Esophagus squamous epithelium (tissue), 5 donors: ENCODE data around the gene REPS2. TPM values are rescaled to one million over a fixed set of nuclear protein-coding genes. Genes with fewer than 3 reads are reported as not detected.

ENCODE experiments used
- DNase-seq: peaks from one replicate; lab custom pipeline; 2025; lab: John Stamatoyannopoulos, UW
- H3K27ac ChIP-seq, 4 donors: fragments of 200-600 bp; sonication (generic); one replicate each; pipeline ENCODE4 v1.5.1; 2016 to 2019; ENCODE audit warnings: mild to moderate bottlenecking in 1 of 4
- H3K27me3 ChIP-seq, 4 donors: fragments of 200-600 bp; sonication (generic); 1 replicate in 3 of 4; 2 replicates in 1 of 4; pipeline versions ENCODE4 v1.5.1 to v1.6.0; 2017 to 2021; ENCODE audit warnings: antibody characterized with exemption in 1 of 4
- H3K36me3 ChIP-seq, 3 donors: fragments of 200-600 bp; sonication (generic); one replicate each; pipeline ENCODE4 v1.5.1; 2016 to 2019
- H3K4me1 ChIP-seq, 3 donors: fragments of 200-600 bp; sonication (generic); one replicate each; pipeline ENCODE4 v1.5.1; 2017 to 2019
- H3K4me3 ChIP-seq, 4 donors: fragments of 200-600 bp; sonication (generic); 1 replicate in 3 of 4; 2 replicates in 1 of 4; pipeline ENCODE4 v1.5.1; 2016 to 2019; ENCODE audit warnings: mild to moderate bottlenecking in 2 of 4, moderate library complexity in 1 of 4
- H3K9me3 ChIP-seq, 3 donors: fragments of 200-600 bp; sonication (generic); one replicate each; pipeline ENCODE4 v1.5.1; 2016 to 2019
- POLR2A ChIP-seq, 4 donors: fragments of 450-650 bp; IDR thresholded peaks; one replicate each; pipeline ENCODE4 v1.6.1; 2017; ENCODE audit warnings: antibody characterized with exemption in 4 of 4, mild to moderate bottlenecking in 4 of 4, moderate library complexity in 3 of 4
- WGBS, 2 donors: methylation state at CpG; one replicate each; pipeline ENCODE4 v1.1.5; 2018; 5-methylcytosine and 5-hydroxymethylcytosine counted together
- intact Hi-C: fragments of 100-400 bp; cut with DNase I; formaldehyde crosslinking; loops from one replicate; pipeline ENCODE4 v1.15.0; 2022
- total RNA-seq, 4 donors: library from RNA; depleted of rRNA; stranded (reverse); fragments of >200 nt; gene quantifications; one replicate each; pipeline ENCODE4 v1.1.0, GENCODE V29; 2016
- TF ChIP-seq, protein P1 (sequence below), 6 experiments: fragments of 450-650 bp in 4 of 6; fragments of 200-600 bp in 2 of 6; sonication (generic) in 2 of 6; IDR thresholded peaks; one replicate each; pipeline ENCODE4 v1.5.1; 2016 to 2019; ENCODE audit warnings: antibody characterized with exemption in 6 of 6, mild to moderate bottlenecking in 4 of 6, moderate library complexity in 4 of 6
- donor health status: DM: yes; HTN: yes; CAD: no.

The REPS2 gene
- total RNA-seq, 4 donors from 2014 or later, result 0.97 to 12.8 (median 3.0) TPM

DNA sequence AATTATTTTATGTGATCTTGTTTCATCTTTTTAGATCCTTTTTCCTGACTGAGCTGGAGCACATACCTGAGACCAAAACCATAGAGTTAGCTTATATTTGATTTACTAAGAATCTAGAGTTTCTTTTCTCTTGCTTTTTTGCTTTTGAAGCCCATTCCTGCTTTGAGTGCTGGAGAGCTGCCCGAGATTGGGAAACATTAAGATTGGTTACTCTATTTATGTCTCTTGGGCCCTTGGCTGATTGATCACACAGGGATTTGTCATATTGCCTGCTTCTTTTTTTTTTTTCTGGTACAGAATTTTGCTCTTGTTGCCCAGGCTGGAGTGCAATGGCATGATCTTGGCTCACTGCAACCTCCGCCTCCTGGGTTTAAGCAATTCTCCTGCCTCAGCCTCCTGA, 73.9 kb downstream of the REPS2 start:
- no peak for DNase-seq
- no peak overlapping the region for H3K4me3 ChIP-seq
- intact Hi-C loops, result no loop called here
- H3K27me3 ChIP-seq, result no peaks in the 10 kb centered on the region
- no peaks in the 10 kb centered on the region for H3K36me3 ChIP-seq
- 71 to 82% methylated on average over 1 to 2 of the region's 2 CpGs for WGBS, 2 donors
- TF ChIP-seq, protein P1, sequence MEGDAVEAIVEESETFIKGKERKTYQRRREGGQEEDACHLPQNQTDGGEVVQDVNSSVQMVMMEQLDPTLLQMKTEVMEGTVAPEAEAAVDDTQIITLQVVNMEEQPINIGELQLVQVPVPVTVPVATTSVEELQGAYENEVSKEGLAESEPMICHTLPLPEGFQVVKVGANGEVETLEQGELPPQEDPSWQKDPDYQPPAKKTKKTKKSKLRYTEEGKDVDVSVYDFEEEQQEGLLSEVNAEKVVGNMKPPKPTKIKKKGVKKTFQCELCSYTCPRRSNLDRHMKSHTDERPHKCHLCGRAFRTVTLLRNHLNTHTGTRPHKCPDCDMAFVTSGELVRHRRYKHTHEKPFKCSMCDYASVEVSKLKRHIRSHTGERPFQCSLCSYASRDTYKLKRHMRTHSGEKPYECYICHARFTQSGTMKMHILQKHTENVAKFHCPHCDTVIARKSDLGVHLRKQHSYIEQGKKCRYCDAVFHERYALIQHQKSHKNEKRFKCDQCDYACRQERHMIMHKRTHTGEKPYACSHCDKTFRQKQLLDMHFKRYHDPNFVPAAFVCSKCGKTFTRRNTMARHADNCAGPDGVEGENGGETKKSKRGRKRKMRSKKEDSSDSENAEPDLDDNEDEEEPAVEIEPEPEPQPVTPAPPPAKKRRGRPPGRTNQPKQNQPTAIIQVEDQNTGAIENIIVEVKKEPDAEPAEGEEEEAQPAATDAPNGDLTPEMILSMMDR (IDR thresholded peaks at IDR 0.05), result no peak
- no peak for TF ChIP-seq POLR2A (IDR thresholded peaks at IDR 0.05)
- no peak overlapping the region for H3K27ac ChIP-seq
- no peaks in the 10 kb centered on the region for H3K9me3 ChIP-seq
- no peaks in the 10 kb centered on the region for H3K4me1 ChIP-seq

DNA sequence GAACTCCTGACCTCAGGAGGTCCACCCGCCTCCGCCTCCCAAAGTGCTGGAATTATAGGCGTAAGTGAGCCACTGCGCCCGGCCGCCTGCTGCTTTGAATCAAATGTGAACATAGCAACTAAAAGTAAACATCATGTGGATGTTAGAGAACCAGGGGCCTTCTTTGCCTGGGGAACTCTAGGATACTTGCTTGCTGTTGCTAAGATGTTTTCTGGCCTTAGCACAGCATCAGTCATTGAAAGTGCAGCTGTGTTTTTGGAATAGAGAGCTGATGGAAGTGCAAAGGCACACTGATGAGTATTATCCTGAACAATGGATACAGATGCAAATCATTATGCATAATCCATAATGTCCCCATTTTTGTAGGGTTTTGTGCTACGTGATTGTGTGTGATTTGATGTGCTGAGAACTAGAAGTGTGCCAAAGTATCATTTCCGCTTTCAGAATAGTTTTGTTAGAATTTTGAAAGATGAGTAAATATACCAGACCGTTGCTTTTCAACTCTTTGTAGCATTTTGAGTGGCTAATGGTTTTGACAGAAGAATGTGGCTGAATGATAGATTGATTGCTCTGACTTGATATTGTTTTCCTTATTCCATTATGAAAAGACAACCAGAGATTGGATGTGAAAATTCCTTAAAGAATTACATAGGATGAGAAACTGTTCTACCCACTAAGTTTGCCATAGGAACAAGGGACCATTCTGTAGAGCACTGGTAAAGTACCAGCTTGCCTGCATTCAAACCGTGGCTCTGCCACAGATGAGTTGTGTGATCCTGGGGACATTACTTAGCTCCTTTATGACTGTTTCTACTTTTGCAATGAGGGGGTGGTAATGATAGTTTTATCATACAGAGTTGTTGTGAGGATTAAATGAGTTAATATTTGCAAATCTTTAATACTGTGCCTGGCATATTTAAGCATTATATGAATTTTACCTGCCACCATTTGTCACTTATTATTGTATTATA, 74.7 kb downstream of the REPS2 start:
- Histone ChIP-seq H3K27ac (peak overlapping the region in 1 of 4 donors; percentile 25), H3K27me3 (no peaks in the 10 kb centered on the region), H3K4me1 (no peaks in the 10 kb centered on the region), H3K36me3 (no peaks in the 10 kb centered on the region), H3K9me3 (no peaks in the 10 kb centered on the region), H3K4me3 (no peak overlapping the region)
- TF ChIP-seq, protein P1 (IDR thresholded peaks at IDR 0.05), result no peak
- intact Hi-C loops, result no loop called here
- WGBS, 2 donors, result 65 to 70% methylated on average over 4 of the region's 10 CpGs
- DNase-seq, result no peak

DNA sequence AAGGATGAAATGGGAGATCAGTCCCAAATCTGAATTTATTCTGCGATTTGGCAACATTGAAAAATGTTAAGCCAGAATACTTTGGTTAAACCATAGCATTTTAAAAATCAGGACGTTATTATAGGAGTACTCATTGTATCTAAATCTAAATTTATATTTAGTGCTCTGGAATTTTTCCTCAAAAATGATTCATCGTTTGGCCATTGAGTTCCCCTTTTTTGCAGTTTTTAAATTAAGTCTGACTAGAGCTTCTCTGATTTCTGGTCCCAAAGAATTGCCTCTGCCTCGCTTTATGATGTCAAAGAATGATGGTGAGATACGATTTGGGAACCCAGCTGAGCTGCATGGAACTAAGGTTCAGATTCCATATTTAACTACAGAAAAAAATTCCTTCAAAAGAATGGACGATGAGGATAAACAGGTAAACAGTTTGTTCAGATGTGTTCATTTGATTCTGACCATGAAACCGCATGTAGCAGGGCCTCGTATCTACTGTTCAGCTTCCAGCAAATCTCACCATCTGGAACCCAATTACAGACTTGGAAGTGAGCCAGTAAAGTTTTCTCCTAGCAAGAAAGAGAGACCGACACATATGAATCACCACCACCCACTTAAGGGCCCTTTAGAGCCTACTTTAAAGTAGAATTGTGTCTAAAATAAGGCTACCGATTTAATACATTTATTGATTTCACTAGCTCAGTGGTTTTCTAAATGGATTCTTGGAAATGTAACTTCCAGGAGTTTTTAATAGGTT, 75.6 kb downstream of the REPS2 start:
- no peak overlapping the region for H3K27ac ChIP-seq

DNA sequence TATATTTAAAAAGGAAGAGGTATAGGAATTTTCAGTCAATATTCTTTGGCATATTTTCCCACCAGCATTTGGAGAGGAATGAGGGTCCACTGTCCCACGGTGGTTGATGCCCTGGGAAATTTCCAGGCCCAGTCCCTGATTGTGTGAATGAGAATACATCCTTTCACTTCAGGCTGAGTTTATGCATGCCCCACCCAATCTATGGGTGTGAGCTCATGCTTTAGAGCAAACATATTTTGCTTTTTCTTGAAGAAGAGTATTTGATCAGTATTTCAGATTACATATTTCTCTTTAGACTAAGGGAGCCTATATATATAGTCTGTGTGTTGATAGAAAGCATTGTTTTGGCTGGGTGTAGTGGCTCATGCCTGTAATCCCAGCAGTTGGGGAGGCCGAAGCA, 77.2 kb downstream of the REPS2 start:
- intact Hi-C loops, result no loop called here
- Histone ChIP-seq H3K4me3 (no peak overlapping the region), H3K4me1 (no peaks in the 10 kb centered on the region), H3K27me3 (no peaks in the 10 kb centered on the region), H3K27ac (no peak overlapping the region), H3K9me3 (no peaks in the 10 kb centered on the region), H3K36me3 (no peaks in the 10 kb centered on the region)
- DNase-seq, result no peak
- TF ChIP-seq, protein P1 (IDR thresholded peaks at IDR 0.05), result no peak
- no peak for TF ChIP-seq POLR2A (IDR thresholded peaks at IDR 0.05)
- WGBS, 2 donors, result 77 to 94% methylated on average over 2 of the region's 2 CpGs

More for the DNA sequence above, 75.6 kb downstream of the REPS2 start:
- 55 to 77% methylated on average over 8 to 10 of the region's 10 CpGs for WGBS, 2 donors
- H3K9me3 ChIP-seq, result no peaks in the 10 kb centered on the region
- DNase-seq, result no peak
- TF ChIP-seq POLR2A (IDR thresholded peaks at IDR 0.05), result no peak
- TF ChIP-seq, protein P1 (IDR thresholded peaks at IDR 0.05), result no peak
- H3K4me1 ChIP-seq, result no peaks in the 10 kb centered on the region
- no peak overlapping the region for H3K4me3 ChIP-seq
- intact Hi-C loops, result no loop called here
- H3K27me3 ChIP-seq, result no peaks in the 10 kb centered on the region
- H3K36me3 ChIP-seq, result no peaks in the 10 kb centered on the region

DNA sequence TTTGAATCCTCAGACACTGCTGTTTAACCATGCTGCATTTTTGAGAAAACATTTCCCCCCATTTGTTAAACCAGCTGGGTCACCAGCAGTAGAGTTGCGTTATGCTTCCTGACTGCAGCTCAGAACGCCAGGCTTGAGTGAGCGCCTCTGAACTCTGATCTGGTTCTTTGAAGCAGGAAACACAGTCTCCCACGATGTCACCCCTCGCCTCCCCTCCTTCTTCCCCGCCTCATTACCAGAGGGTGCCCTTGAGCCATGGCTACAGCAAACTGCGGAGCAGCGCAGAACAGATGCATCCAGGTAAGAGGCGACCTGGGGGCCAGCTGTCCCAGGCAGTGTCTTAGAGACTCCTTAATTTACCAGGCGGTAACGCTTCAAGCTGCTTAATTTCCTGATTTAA, 78.4 kb downstream of the REPS2 start:
- TF ChIP-seq, protein P1 (IDR thresholded peaks at IDR 0.05), result no peak
- TF ChIP-seq POLR2A (IDR thresholded peaks at IDR 0.05), result no peak
- H3K4me3 ChIP-seq, result no peak overlapping the region
- no peaks in the 10 kb centered on the region for H3K9me3 ChIP-seq
- DNase-seq, result no peak
- intact Hi-C loops, result no loop called here
- no peaks in the 10 kb centered on the region for H3K4me1 ChIP-seq
- 61 to 80% methylated on average over 8 to 11 of the region's 11 CpGs for WGBS, 2 donors
- no peak overlapping the region for H3K27ac ChIP-seq
- no peaks in the 10 kb centered on the region for H3K27me3 ChIP-seq
- H3K36me3 ChIP-seq, result no peaks in the 10 kb centered on the region
